WTC11 (cell line): Measurements from ENCODE around the gene RPL18A. TPM values are rescaled to one million over a fixed set of nuclear protein-coding genes. Genes with fewer than 3 reads are reported as not detected.
A peak's percentile ranks its signal among the peaks of the same experiment; 100 is the strongest.

Experiments
- ATAC-seq: fragments of 200-7000 bp; cut with Tn5 transposase; 2 replicates; pipeline ENCODE4 v1.10.0; 2021; ENCODE audit warnings: mild to moderate bottlenecking, moderate library complexity
- CTCF ChIA-PET: fragments of 300-600 bp; sonication (Branson Sonifier 250); formaldehyde crosslinking; loops from one replicate; lab custom pipeline; 2021; ENCODE audit warnings: antibody characterized with exemption; lab: Charles Lee
- POLR2A ChIA-PET: fragments of 350-600 bp; sonication (Branson Sonifier 250); formaldehyde crosslinking; loops from one replicate; lab custom pipeline; 2021; ENCODE audit warnings: antibody characterized with exemption; lab: Charles Lee
- DNase-seq: peaks from one replicate; pipeline ENCODE4 v3.0.0; 2021; ENCODE audit warnings: low spot score
- H3K27ac Mint-ChIP-seq: 2 replicates; pipeline ENCODE4 v1.8.0; 2021; ENCODE audit warnings: mixed read lengths
- H3K27me3 Mint-ChIP-seq: 2 replicates; pipeline ENCODE4 v1.8.0; 2021; ENCODE audit warnings: low read depth, mild to moderate bottlenecking, moderate library complexity, mixed read lengths
- H3K36me3 Mint-ChIP-seq: 2 replicates; pipeline ENCODE4 v1.8.0; 2021; ENCODE audit warnings: mixed read lengths
- H3K4me1 Mint-ChIP-seq: 2 replicates; pipeline ENCODE4 v1.8.0; 2022; ENCODE audit warnings: mixed read lengths
- H3K4me3 Mint-ChIP-seq: 2 replicates; pipeline ENCODE4 v1.8.0; 2021; ENCODE audit warnings: mild to moderate bottlenecking, moderate library complexity, mixed read lengths
- H3K9me3 Mint-ChIP-seq: 2 replicates; pipeline ENCODE4 v1.8.0; 2021; ENCODE audit warnings: mixed read lengths
- AR ChIP-seq: fragments of 250-450 bp; sonication (Bioruptor Pico); IDR thresholded peaks from 2 replicates; pipeline ENCODE4 v1.9.0; 2021; ENCODE audit warnings: mild to moderate bottlenecking
- CREB1 ChIP-seq: sonication (generic); formaldehyde crosslinking; IDR thresholded peaks from 2 replicates; pipeline ENCODE4 v1.8.0; 2023; ENCODE audit warnings: mild to moderate bottlenecking, missing genetic modification reagents
- CREM ChIP-seq: sonication (generic); formaldehyde crosslinking; IDR thresholded peaks from 2 replicates; pipeline ENCODE4 v1.8.1; 2022; ENCODE audit warnings: mild to moderate bottlenecking, missing genetic modification reagents, moderate library complexity
- E2F5 ChIP-seq: sonication (generic); formaldehyde crosslinking; IDR thresholded peaks from 2 replicates; pipeline ENCODE4 v1.8.1; 2022; ENCODE audit warnings: mild to moderate bottlenecking, moderate library complexity, missing genetic modification reagents
- ELF4 ChIP-seq: sonication (generic); formaldehyde crosslinking; IDR thresholded peaks from 2 replicates; pipeline ENCODE4 v1.8.1; 2022; ENCODE audit warnings: low read depth, mild to moderate bottlenecking, moderate library complexity, missing genetic modification reagents
- ERG ChIP-seq: fragments of 250-450 bp; sonication (Bioruptor Pico); IDR thresholded peaks from 2 replicates; pipeline ENCODE4 v1.8.0; 2021; ENCODE audit warnings: mild to moderate bottlenecking
- GTF2I ChIP-seq: fragments of 250-450 bp; sonication (Bioruptor Pico); conservative IDR thresholded peaks from 2 replicates; pipeline ENCODE4 v1.4.0; 2021; ENCODE audit warnings: mild to moderate bottlenecking
- NFATC4 ChIP-seq: fragments of 250-450 bp; sonication (Bioruptor Pico); IDR thresholded peaks from 2 replicates; pipeline ENCODE4 v1.9.0; 2021; ENCODE audit warnings: mild to moderate bottlenecking
- PRDM15 ChIP-seq: sonication (generic); formaldehyde crosslinking; IDR thresholded peaks from 2 replicates; pipeline ENCODE4 v1.8.0; 2022; ENCODE audit warnings: missing genetic modification reagents
- PRRX2 ChIP-seq: fragments of 250-450 bp; sonication (Bioruptor Pico); IDR thresholded peaks from 2 replicates; pipeline ENCODE4 v1.8.0; 2021; ENCODE audit warnings: mild to moderate bottlenecking
- RELA ChIP-seq: sonication (generic); formaldehyde crosslinking; IDR thresholded peaks from 2 replicates; pipeline ENCODE4 v1.8.1; 2022; ENCODE audit warnings: missing genetic modification reagents, mild to moderate bottlenecking, borderline replicate concordance
- ZNF219 ChIP-seq: sonication (generic); formaldehyde crosslinking; IDR thresholded peaks from 2 replicates; pipeline ENCODE4 v1.8.0; 2023; ENCODE audit warnings: missing genetic modification reagents, mild to moderate bottlenecking, borderline replicate concordance
- ZNF281 ChIP-seq: sonication (generic); formaldehyde crosslinking; IDR thresholded peaks from 2 replicates; pipeline ENCODE4 v1.8.0; 2023; ENCODE audit warnings: mild to moderate bottlenecking, missing genetic modification reagents
- ZNF416 ChIP-seq: fragments of 250-450 bp; sonication (Bioruptor Pico); IDR thresholded peaks from 2 replicates; pipeline ENCODE4 v1.9.0; 2021; ENCODE audit warnings: mild to moderate bottlenecking, inconsistent platforms
- total RNA-seq: library from RNA; stranded (reverse); gene quantifications from 3 replicates; pipeline ENCODE4 v1.2.3, GENCODE V29; 2021

RPL18A gene
- total RNA-seq, 1 experiment from 2014 or later: 2,950 TPM

GRCh38 chr19:17902701-17903100 lies 43.0 kb downstream of the RPL18A start (continued):
- no peak for TF ChIP-seq ERG
- no peak for TF ChIP-seq PRRX2
- TF ChIP-seq, all 79 proteins: peak for 0

- ChIA-PET CTCF (interaction anchor here (1.0 to 1.7 kb wide), 4 partner anchors 24 to 90 kb away, joined by 3 to 23 read pairs (median 4); partner anchors contain the start of genes CCDC124, RPL18A and SLC5A5), POLR2A (interaction anchor here (0.6 kb wide), 1 partner anchor 12 kb away, joined by 3 read pairs; no protein-coding TSS in a partner anchor)
- Mint-ChIP-seq H3K27me3 (peaks cover 5% of the 10 kb centered on the region), H3K27ac (no peak overlapping the region), H3K36me3 (peaks cover 14% of the 10 kb centered on the region), H3K4me1 (peaks cover 8% of the 10 kb centered on the region), H3K9me3 (peaks cover 16% of the 10 kb centered on the region), H3K4me3 (no peak overlapping the region)
- TF ChIP-seq E2F5 (CRISPR knock-in tag) (no peak), GTF2I (CRISPR knock-in tag) (peak; percentile 55; the same call in 1 of the 2 replicates)
- ATAC-seq (no peak), DNase-seq (no peak)
Observed at GRCh38 chr19:17908244-17908643, 48.5 kb downstream of the RPL18A start.

GRCh38 chr19:17909003-17909732 lies 49.5 kb downstream of the RPL18A start:
- DNase-seq: peak; percentile 23
- H3K9me3 Mint-ChIP-seq: peaks cover 24% of the 10 kb centered on the region
- H3K36me3 Mint-ChIP-seq: peaks cover 21% of the 10 kb centered on the region
- TF ChIP-seq PRDM15 (CRISPR knock-in tag): peak; percentile 68
- TF ChIP-seq NFATC4: no peak
- no peak overlapping the region; the same call in 1 of the 2 replicates for H3K4me3 Mint-ChIP-seq
- ChIA-PET CTCF (interaction anchor here (0.5 to 1.7 kb wide), 11 partner anchors 10 to 435 kb away, joined by 3 to 23 read pairs (median 3); partner anchors contain the start of genes CCDC124, RPL18A and SLC5A5), POLR2A (interaction anchor here (0.6 to 1.6 kb wide), 3 partner anchors 11 to 304 kb away, joined by 3 to 4 read pairs (median 3); partner anchors contain the start of gene CCDC124)
- ATAC-seq: peak; percentile 87
- H3K4me1 Mint-ChIP-seq: peaks cover 8% of the 10 kb centered on the region
- H3K27me3 Mint-ChIP-seq: peaks cover 5% of the 10 kb centered on the region
- peak overlapping the region; percentile 95 for H3K27ac Mint-ChIP-seq

- no peak for DNase-seq
- Mint-ChIP-seq H3K4me1 (peaks cover 8% of the 10 kb centered on the region), H3K27ac (no peak overlapping the region), H3K4me3 (no peak overlapping the region), H3K36me3 (peaks cover 21% of the 10 kb centered on the region), H3K27me3 (peaks cover 8% of the 10 kb centered on the region), H3K9me3 (peaks cover 24% of the 10 kb centered on the region)
- ChIA-PET CTCF (interaction anchor here (1.6 kb wide), 1 partner anchor 21 kb away, joined by 4 read pairs; no protein-coding TSS in a partner anchor), POLR2A (interaction anchor here (1.8 kb wide), 1 partner anchor 52 kb away, joined by 5 read pairs; the partner anchor contains the start of gene RPL18A)
- ATAC-seq: no peak
- no peak for TF ChIP-seq CREB1 (CRISPR knock-in tag)
- TF ChIP-seq ZNF219: no peak
- TF ChIP-seq CREM (CRISPR knock-in tag): no peak
- no peak for TF ChIP-seq ERG
- TF ChIP-seq AR (CRISPR knock-in tag): no peak
- no peak for TF ChIP-seq ZNF281 (CRISPR knock-in tag)
- TF ChIP-seq RELA: no peak
- TF ChIP-seq ELF4: no peak
- TF ChIP-seq ZNF416 (CRISPR knock-in tag): no peak
Observed at GRCh38 chr19:17910791-17911360, 51.2 kb downstream of the RPL18A start.
